SK-N-SH treated with all-trans-retinoic acid at 6 μM for 48 hours (cell line): ENCODE data around the gene CHRNE.
A peak's percentile ranks its signal among the peaks of the same experiment; 100 is the strongest.
"Not testable (repeated sequence)": the region's sequence is repeated elsewhere in the genome, so short reads cannot be mapped to it uniquely, and the experiment has no call there.

ENCODE experiments used
- ATAC-seq: fragments of 200-7000 bp; cut with Tn5 transposase; 3 replicates; pipeline ENCODE4 v1.9.1; 2020; ENCODE audit warnings: mild to moderate bottlenecking, moderate library complexity
- ARNTL ChIP-seq: fragments of 450-650 bp; formaldehyde crosslinking; IDR thresholded peaks from 2 replicates; pipeline ENCODE4 v1.5.0; 2020; ENCODE audit warnings: low read depth, mild to moderate bottlenecking, moderate library complexity, borderline replicate concordance
- BACH2 ChIP-seq: fragments of 250-450 bp; sonication (Bioruptor Pico); IDR thresholded peaks from 2 replicates; pipeline ENCODE4 v1.9.0; 2021; ENCODE audit warnings: mild to moderate bottlenecking, borderline replicate concordance
- CSRNP3 ChIP-seq: fragments of 250-450 bp; sonication (Bioruptor Pico); IDR thresholded peaks from 2 replicates; pipeline ENCODE4 v1.5.1; 2021; ENCODE audit warnings: mild to moderate bottlenecking, moderate library complexity
- ESRRG ChIP-seq: fragments of 250-450 bp; sonication (Bioruptor Pico); IDR thresholded peaks from 2 replicates; pipeline ENCODE4 v1.6.1; 2021; ENCODE audit warnings: mild to moderate bottlenecking
- GLIS3 ChIP-seq: fragments of 250-450 bp; sonication (Bioruptor Pico); IDR thresholded peaks from 2 replicates; pipeline ENCODE4 v1.5.0; 2020; ENCODE audit warnings: mild to moderate bottlenecking, moderate library complexity
- OSR1 ChIP-seq: fragments of 250-450 bp; sonication (Bioruptor Pico); IDR thresholded peaks from 2 replicates; pipeline ENCODE4 v1.8.0; 2022; ENCODE audit warnings: moderate library complexity, mild to moderate bottlenecking, inconsistent platforms
- PATZ1 ChIP-seq: fragments of 250-450 bp; sonication (Bioruptor Pico); IDR thresholded peaks from 2 replicates; pipeline ENCODE4 v1.8.0; 2020; ENCODE audit warnings: mild to moderate bottlenecking, moderate library complexity, borderline replicate concordance
- POU6F1 ChIP-seq: fragments of 250-450 bp; sonication (Bioruptor Pico); IDR thresholded peaks from 2 replicates; pipeline ENCODE4 v1.8.0; 2021; ENCODE audit warnings: low read depth, mild to moderate bottlenecking, moderate library complexity, borderline replicate concordance
- PPARA ChIP-seq: fragments of 250-450 bp; sonication (Bioruptor Pico); IDR thresholded peaks from 2 replicates; pipeline ENCODE4 v1.5.0; 2020; ENCODE audit warnings: mild to moderate bottlenecking, borderline replicate concordance
- RARB ChIP-seq: fragments of 250-450 bp; sonication (Bioruptor Pico); IDR thresholded peaks from 2 replicates; pipeline ENCODE4 v1.8.0; 2021; ENCODE audit warnings: mild to moderate bottlenecking, moderate library complexity
- SNAI2 ChIP-seq: fragments of 250-450 bp; sonication (Bioruptor Pico); IDR thresholded peaks from 2 replicates; pipeline ENCODE4 v1.5.0; 2020; ENCODE audit warnings: mild to moderate bottlenecking, moderate library complexity
- TCF4 ChIP-seq: fragments of 250-450 bp; sonication (Bioruptor Pico); IDR thresholded peaks from 2 replicates; pipeline ENCODE4 v1.8.0; 2021; ENCODE audit warnings: mild to moderate bottlenecking, moderate library complexity, borderline replicate concordance
- ZC3H10 ChIP-seq: fragments of 250-450 bp; sonication (Bioruptor Pico); IDR thresholded peaks from 2 replicates; pipeline ENCODE4 v1.5.1; 2021; ENCODE audit warnings: mild to moderate bottlenecking, moderate library complexity
- ZFP3 ChIP-seq: fragments of 250-450 bp; sonication (Bioruptor Pico); IDR thresholded peaks from 2 replicates; pipeline ENCODE4 v1.5.0; 2020; ENCODE audit warnings: mild to moderate bottlenecking, moderate library complexity
- ZNF8 ChIP-seq: fragments of 450-650 bp; formaldehyde crosslinking; IDR thresholded peaks from 2 replicates; pipeline ENCODE4 v1.5.0; 2020; ENCODE audit warnings: mild to moderate bottlenecking, moderate library complexity
- TF ChIP-seq, protein P1 (sequence below): fragments of 250-450 bp; sonication (Bioruptor Pico); IDR thresholded peaks from 2 replicates; pipeline ENCODE4 v1.5.1; 2020; ENCODE audit warnings: low read depth, mild to moderate bottlenecking, moderate library complexity

CHRNE gene

DNA sequence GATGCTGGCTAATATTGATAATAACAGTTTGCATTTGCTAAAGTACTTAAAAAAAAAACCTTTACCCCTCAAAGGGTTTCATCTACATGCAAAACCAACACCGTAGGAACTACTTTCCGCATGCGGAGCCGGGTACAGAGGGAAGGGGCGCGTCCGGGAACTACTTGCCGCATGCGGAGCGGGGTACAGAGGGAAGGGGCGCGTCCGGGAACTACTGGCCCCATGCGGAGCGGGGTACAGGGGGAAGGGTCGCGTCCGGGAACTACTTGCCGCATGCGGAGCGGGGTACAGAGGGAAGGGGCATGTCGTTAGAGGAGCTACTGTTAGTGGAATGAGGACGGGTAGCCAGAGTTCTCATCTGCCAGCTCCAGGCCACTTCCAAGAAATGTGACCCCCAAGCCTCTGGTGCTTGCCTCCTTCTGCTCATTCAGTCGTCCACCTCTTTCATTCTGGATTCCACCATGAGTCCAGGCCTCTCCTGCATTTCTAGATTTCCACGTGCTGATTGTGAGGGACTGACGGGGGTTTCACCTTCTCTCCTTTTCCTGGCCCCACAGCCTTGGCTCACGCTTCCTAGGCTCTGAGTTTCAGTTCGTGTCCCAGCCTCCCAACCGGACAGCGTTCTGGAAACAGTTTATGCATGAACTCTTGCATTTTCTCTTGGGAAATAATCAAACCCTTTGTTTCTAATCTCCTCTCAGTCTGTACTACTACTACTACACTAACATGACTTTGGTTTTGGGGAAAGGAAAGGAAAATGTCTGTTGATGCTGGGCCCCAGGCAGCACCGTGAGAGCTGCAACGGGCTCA is 42.9 kb downstream of the CHRNE start:
- no peak for TF ChIP-seq RARB
- TF ChIP-seq PPARA (CRISPR knock-in tag), result no peak
- TF ChIP-seq ARNTL (CRISPR knock-in tag), result no peak
- no peak for TF ChIP-seq SNAI2 (CRISPR knock-in tag)
- no peak for TF ChIP-seq OSR1 (CRISPR knock-in tag)
- no peak for TF ChIP-seq ZFP3 (CRISPR knock-in tag)
- TF ChIP-seq GLIS3 (CRISPR knock-in tag), result no peak
- TF ChIP-seq CSRNP3, result no peak
- no peak for TF ChIP-seq POU6F1
- TF ChIP-seq TCF4, result no peak
- no peak for TF ChIP-seq ZC3H10 (CRISPR knock-in tag)
- TF ChIP-seq ESRRG (CRISPR knock-in tag), result no peak
- ATAC-seq, result no peak

DNA sequence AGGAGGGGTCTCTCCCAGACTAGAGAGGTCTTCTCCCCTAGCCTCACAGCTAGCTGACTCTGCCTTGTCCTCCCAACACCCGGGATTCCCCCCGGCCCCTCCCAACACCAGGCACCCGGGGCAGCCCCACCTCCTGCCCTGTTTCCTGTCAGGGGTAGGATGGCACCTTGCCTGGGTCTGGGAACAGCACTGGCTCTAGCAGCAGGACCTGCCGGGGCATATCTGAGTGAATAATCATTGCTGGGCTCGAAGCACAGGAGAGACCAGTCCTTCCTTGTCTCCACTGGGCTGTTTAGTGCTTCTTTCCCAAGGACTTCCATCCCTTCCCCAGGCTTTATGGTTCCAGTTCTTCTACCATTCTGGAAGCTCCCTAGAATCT is 44.0 kb downstream of the CHRNE start:
- ATAC-seq, result peak; percentile 88
- 0 out of 2 replicates have a peak, but pooled peaks have one; percentile 26 for TF ChIP-seq PATZ1
- TF ChIP-seq, protein P1, sequence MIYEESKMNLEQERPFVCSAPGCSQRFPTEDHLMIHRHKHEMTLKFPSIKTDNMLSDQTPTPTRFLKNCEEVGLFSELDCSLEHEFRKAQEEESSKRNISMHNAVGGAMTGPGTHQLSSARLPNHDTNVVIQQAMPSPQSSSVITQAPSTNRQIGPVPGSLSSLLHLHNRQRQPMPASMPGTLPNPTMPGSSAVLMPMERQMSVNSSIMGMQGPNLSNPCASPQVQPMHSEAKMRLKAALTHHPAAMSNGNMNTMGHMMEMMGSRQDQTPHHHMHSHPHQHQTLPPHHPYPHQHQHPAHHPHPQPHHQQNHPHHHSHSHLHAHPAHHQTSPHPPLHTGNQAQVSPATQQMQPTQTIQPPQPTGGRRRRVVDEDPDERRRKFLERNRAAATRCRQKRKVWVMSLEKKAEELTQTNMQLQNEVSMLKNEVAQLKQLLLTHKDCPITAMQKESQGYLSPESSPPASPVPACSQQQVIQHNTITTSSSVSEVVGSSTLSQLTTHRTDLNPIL (CRISPR knock-in tag), result no peak
- TF ChIP-seq, all 23 proteins: peak for 1

GRCh38 chr17:4858068-4858881 is 44.6 kb downstream of the CHRNE start:
- ATAC-seq, result peak; percentile 76
- TF ChIP-seq TCF4, result no peak
- no peak for TF ChIP-seq OSR1 (CRISPR knock-in tag)
- no peak for TF ChIP-seq ESRRG (CRISPR knock-in tag)
- TF ChIP-seq ARNTL (CRISPR knock-in tag), result no peak
- no peak for TF ChIP-seq POU6F1

- ATAC-seq, result not testable (repeated sequence)
Measured at GRCh38 chr17:4857347-4857746, 45.6 kb downstream of the CHRNE start.

DNA sequence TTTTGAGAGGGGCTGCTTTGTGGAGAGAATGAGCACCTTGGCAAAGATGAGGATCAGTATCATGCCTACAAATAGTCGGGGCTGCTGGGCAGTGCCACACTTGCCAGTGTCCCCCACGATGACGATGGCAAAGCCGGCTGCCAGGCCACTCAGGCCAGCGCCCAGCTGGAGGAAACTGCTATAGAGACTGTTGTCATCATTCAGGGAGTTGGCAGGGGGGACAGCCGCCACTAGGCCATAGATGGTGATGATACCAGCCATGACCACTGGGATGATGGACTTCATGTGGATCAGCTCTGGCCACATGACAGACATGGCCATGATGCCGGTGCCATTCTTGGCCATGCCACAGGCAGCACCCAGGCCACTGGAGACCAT is 46.0 kb downstream of the CHRNE start:
- ATAC-seq, result no peak
- TF ChIP-seq BACH2, result no peak
- no peak for TF ChIP-seq ZNF8 (CRISPR knock-in tag)
